H1 (cell line): ENCODE data around the gene DLST. TPM values are rescaled to one million over a fixed set of nuclear protein-coding genes. Genes with fewer than 3 reads are reported as not detected.

Experiments used
- CTCF ChIA-PET: fragments of 300-600 bp; sonication (Branson Sonifier 250); formaldehyde crosslinking; loops from one replicate; lab custom pipeline; 2021; ENCODE audit not compliant: partially characterized antibody; lab: Charles Lee
- POLR2A ChIA-PET: fragments of 300-600 bp; sonication (Branson Sonifier 250); formaldehyde crosslinking; loops from one replicate; lab custom pipeline; 2021; ENCODE audit warnings: inconsistent platforms; ENCODE audit not compliant: partially characterized antibody; lab: Charles Lee
- DNase-seq, 2 experiments: peaks; one replicate each; pipeline versions ENCODE4 v3.0.0 to v3.0.0-alpha.2; 2010 to 2022; ENCODE audit warnings: low spot score in 2 of 2, low read depth in 1 of 2, mixed read lengths in 1 of 2
- FAIRE-seq: peaks from 2 replicates; lab custom pipeline; 2011; peaks lifted over from hg19 to GRCh38; lab: Jason Lieb, UNC
- H2AFZ ChIP-seq: 2 replicates; pipeline ENCODE4 v1.8.1; 2012; ENCODE audit warnings: low read length, inconsistent platforms
- H2AK5ac ChIP-seq: 2 replicates; pipeline ENCODE4 v1.6.1; 2013; ENCODE audit warnings: low read depth, low read length
- H2BK120ac ChIP-seq: replicated peaks from 2 replicates; pipeline ENCODE3; 2013; ENCODE audit warnings: low read depth, low read length, inconsistent platforms
- H2BK12ac ChIP-seq: 2 replicates; pipeline ENCODE4 v1.6.1; 2013; ENCODE audit warnings: low read depth, low read length
- H2BK15ac ChIP-seq: 2 replicates; pipeline ENCODE4 v1.6.1; 2013; ENCODE audit warnings: low read length
- H2BK20ac ChIP-seq: 2 replicates; pipeline ENCODE4 v1.6.1; 2013; ENCODE audit warnings: low read length
- H2BK5ac ChIP-seq: 2 replicates; pipeline ENCODE4 v1.6.1; 2013; ENCODE audit warnings: low read depth, low read length
- H3K14ac ChIP-seq: 2 replicates; pipeline ENCODE4 v1.6.1; 2013; ENCODE audit warnings: inconsistent platforms; ENCODE audit not compliant: insufficient read length
- H3K18ac ChIP-seq: 2 replicates; pipeline ENCODE4 v1.6.1; 2013; ENCODE audit warnings: low read length; ENCODE audit errors: extremely low read depth
- H3K23ac ChIP-seq: 2 replicates; pipeline ENCODE4 v1.6.1; 2013; ENCODE audit warnings: inconsistent platforms; ENCODE audit not compliant: insufficient read length
- H3K23me2 ChIP-seq: 2 replicates; pipeline ENCODE4 v1.6.1; 2013; ENCODE audit warnings: low read depth, low read length
- H3K27ac ChIP-seq: 2 replicates; pipeline ENCODE4 v1.6.1; 2011; ENCODE audit warnings: low read depth, low read length, inconsistent platforms
- H3K27me3 ChIP-seq, 4 experiments: replicated peaks in 1 of 4; 1 replicate in 1 of 4; 2 replicates in 3 of 4; pipeline versions ENCODE4 v1.6.1 to v1.8.1; 2011 to 2013; ENCODE audit warnings: low read length in 3 of 4, mild to moderate bottlenecking in 3 of 4, inconsistent platforms in 2 of 4, mixed read lengths in 2 of 4, moderate library complexity in 1 of 4; ENCODE audit not compliant: control insufficient read depth in 3 of 4, insufficient read depth in 3 of 4; ENCODE audit errors: extremely low read depth in 1 of 4
- H3K36me3 ChIP-seq, 4 experiments: 2 replicates each; pipeline versions ENCODE4 v1.6.1 to v1.8.1; 2011 to 2013; ENCODE audit warnings: mild to moderate bottlenecking in 4 of 4, low read length in 3 of 4, moderate library complexity in 2 of 4, control low read depth in 1 of 4, inconsistent platforms in 1 of 4; ENCODE audit not compliant: insufficient read depth in 4 of 4, control insufficient read depth in 2 of 4
- H3K4ac ChIP-seq: replicated peaks from 2 replicates; pipeline ENCODE3; 2013; ENCODE audit warnings: low read length, low read depth, mixed read lengths, inconsistent platforms; ENCODE audit not compliant: insufficient read length
- H3K4me1 ChIP-seq, 4 experiments: replicated peaks in 1 of 4; 1 replicate in 1 of 4; 2 replicates in 3 of 4; pipeline versions ENCODE4 v1.6.1 to v1.8.1; 2011 to 2013; ENCODE audit warnings: low read length in 3 of 4, inconsistent platforms in 2 of 4, mixed read lengths in 1 of 4; ENCODE audit not compliant: insufficient read depth in 4 of 4, control insufficient read depth in 3 of 4
- H3K4me2 ChIP-seq, 2 experiments: 2 replicates each; pipeline versions ENCODE4 v1.6.1 to v1.8.1; 2011 to 2013; ENCODE audit warnings: low read depth in 2 of 2, low read length in 2 of 2, control low read depth in 1 of 2, inconsistent platforms in 1 of 2, mild to moderate bottlenecking in 1 of 2; ENCODE audit not compliant: insufficient read depth in 1 of 2
- H3K4me3 ChIP-seq, 4 experiments: fragments of 200-600, 300-600 bp in 1 of 4; sonication (generic), shearing (Covaris generic), sonication (Bioruptor Twin) in 1 of 4; 2 replicates each; pipeline versions ENCODE4 v1.5.1 to v1.8.1; 2011 to 2016; ENCODE audit warnings: low read length in 4 of 4, low read depth in 3 of 4, control low read depth in 2 of 4, inconsistent platforms in 2 of 4, mild to moderate bottlenecking in 2 of 4, mixed read lengths in 1 of 4, moderate library complexity in 1 of 4; ENCODE audit not compliant: insufficient read depth in 2 of 4; ENCODE audit errors: extremely low read depth in 1 of 4
- H3K56ac ChIP-seq: replicated peaks from 2 replicates; pipeline ENCODE3; 2013; ENCODE audit warnings: low read depth, mild to moderate bottlenecking, mixed read lengths, low read length, inconsistent platforms; ENCODE audit not compliant: insufficient read length
- H3K79me1 ChIP-seq: 2 replicates; pipeline ENCODE4 v1.6.1; 2013; ENCODE audit warnings: low read depth, low read length, control low read depth
- H3K79me2 ChIP-seq, 2 experiments: 2 replicates each; pipeline versions ENCODE4 v1.6.1 to v1.8.1; 2012 to 2013; ENCODE audit warnings: low read length in 2 of 2, mild to moderate bottlenecking in 2 of 2, inconsistent platforms in 1 of 2; ENCODE audit not compliant: insufficient read depth in 2 of 2, control insufficient read depth in 1 of 2
- H3K9ac ChIP-seq, 4 experiments: replicated peaks in 1 of 4; 1 replicate in 1 of 4; 2 replicates in 3 of 4; pipeline versions ENCODE4 v1.6.1 to v1.8.1; 2011 to 2013; ENCODE audit warnings: low read depth in 3 of 4, low read length in 3 of 4, control low read depth in 2 of 4, mild to moderate bottlenecking in 2 of 4, moderate library complexity in 2 of 4, inconsistent platforms in 1 of 4; ENCODE audit errors: extremely low read depth in 1 of 4
- H3K9me3 ChIP-seq, 2 experiments: 2 replicates each; pipeline versions ENCODE4 v1.6.1 to v1.8.1; 2012 to 2013; ENCODE audit warnings: mild to moderate bottlenecking in 2 of 2, moderate library complexity in 2 of 2, control low read depth in 1 of 2, inconsistent platforms in 1 of 2, low read depth in 1 of 2, low read length in 1 of 2, mixed read lengths in 1 of 2; ENCODE audit not compliant: insufficient read depth in 2 of 2
- H4K20me1 ChIP-seq, 2 experiments: replicated peaks in 1 of 2; 2 replicates each; pipeline versions ENCODE3 to v1.8.1; 2011 to 2013; ENCODE audit warnings: inconsistent platforms in 2 of 2, low read length in 2 of 2, mild to moderate bottlenecking in 1 of 2; ENCODE audit not compliant: insufficient read depth in 2 of 2, control insufficient read depth in 1 of 2
- H4K5ac ChIP-seq: 2 replicates; pipeline ENCODE4 v1.6.1; 2013; ENCODE audit warnings: low read length, low read depth, mixed read lengths, inconsistent platforms; ENCODE audit not compliant: insufficient read length
- H4K8ac ChIP-seq: 2 replicates; pipeline ENCODE4 v1.8.0; 2013; ENCODE audit warnings: mild to moderate bottlenecking, moderate library complexity, low read length, inconsistent platforms; ENCODE audit not compliant: insufficient read depth; ENCODE audit errors: extremely low read depth
- H4K91ac ChIP-seq: replicated peaks from 2 replicates; pipeline ENCODE3; 2013; ENCODE audit warnings: low read length, mixed read lengths, inconsistent platforms; ENCODE audit not compliant: insufficient read length
- CBX8 ChIP-seq: fragments of 300-800, 300-1000 bp; sonication (generic); IDR thresholded peaks from 2 replicates; pipeline ENCODE4 v1.7.1; 2016; ENCODE audit warnings: low read depth, low read length, borderline replicate concordance
- HDAC6 ChIP-seq: IDR thresholded peaks from one replicate; pipeline ENCODE4 v1.7.1; 2012; ENCODE audit warnings: low read depth, mild to moderate bottlenecking, inconsistent platforms, low read length, moderate library complexity
- KDM5A ChIP-seq: fragments of 200-600 bp; IDR thresholded peaks from 2 replicates; pipeline ENCODE4 v1.7.1; 2012; ENCODE audit warnings: mild to moderate bottlenecking, low read length, inconsistent platforms, mixed read lengths
- MAX ChIP-seq: IDR thresholded peaks from 2 replicates; pipeline ENCODE4 v1.6.1; 2012; ENCODE audit warnings: inconsistent platforms
- NRF1 ChIP-seq: IDR thresholded peaks from 2 replicates; pipeline ENCODE4 v1.6.1; 2011; ENCODE audit warnings: mild to moderate bottlenecking, low read depth, low read length, improper control_type of control experiment
- PHF8 ChIP-seq: fragments of 200-600 bp; sonication (generic); conservative IDR thresholded peaks from 2 replicates; pipeline ENCODE4 v1.7.1; 2012; ENCODE audit warnings: low read depth, mild to moderate bottlenecking, inconsistent platforms, low read length, moderate library complexity
- RBBP5 ChIP-seq: IDR thresholded peaks from 2 replicates; pipeline ENCODE4 v1.7.1; 2012; ENCODE audit warnings: low read depth, mild to moderate bottlenecking, inconsistent platforms, low read length, moderate library complexity, borderline replicate concordance
- SIN3A ChIP-seq, 2 experiments: IDR thresholded peaks in 1 of 2; conservative IDR thresholded peaks in 1 of 2; 2 replicates each; pipeline ENCODE4 v1.6.1; 2011 to 2012; ENCODE audit warnings: low read length in 2 of 2, improper control_type of control experiment in 1 of 2, low read depth in 1 of 2, mild to moderate bottlenecking in 1 of 2
- WGBS, 2 experiments: shearing (Covaris generic) in 1 of 2; methylation state at CpG; one replicate each; pipeline versions ENCODE4 v1.1.6 to v1.1.7; 2013 to 2015; ENCODE audit warnings: low lambda C conversion rate in 2 of 2, mixed read lengths in 2 of 2, inconsistent platforms in 1 of 2, low coverage in 1 of 2, missing lambda C conversion rate in 1 of 2; ENCODE audit not compliant: insufficient replicate concordance in 2 of 2, insufficient coverage in 1 of 2, insufficient read length in 1 of 2; ENCODE audit errors: extremely low coverage in 1 of 2, missing lambda C conversion rate in 1 of 2; 5-methylcytosine and 5-hydroxymethylcytosine counted together
- polyA plus RNA-seq, 7 experiments: library from polyadenylated mRNA; depleted of rRNA in 3 of 7; stranded (reverse) in 5 of 7; unstranded in 2 of 7; fragments of >200 nt in 5 of 7; fragments of 200-250 nt in 2 of 7; gene quantifications; 1 replicate in 5 of 7; 2 replicates in 1 of 7; 4 replicates in 1 of 7; pipeline versions ENCODE4 v1.2.1 to v1.2.3, GENCODE V29; 2011 to 2013; ENCODE audit warnings: missing spikeins in 2 of 7, mixed read lengths in 2 of 7
- total RNA-seq: library from RNA; stranded (reverse); fragmentation: NEBNext Ultra II Directional; extraction: Animal tissue kit (Norgen Biotek cat#: 25700); gene quantifications from 2 replicates; pipeline ENCODE4 v1.2.1, GENCODE V29; 2021
- TF ChIP-seq, protein P1 (sequence below): IDR thresholded peaks from 2 replicates; pipeline ENCODE4 v1.6.1; 2011; ENCODE audit warnings: low read depth, mild to moderate bottlenecking, low read length; ENCODE audit not compliant: insufficient read depth
- TF ChIP-seq, protein P2 (sequence below): IDR thresholded peaks from 2 replicates; pipeline ENCODE4 v1.6.1; 2012; ENCODE audit warnings: low read length, inconsistent platforms

Gene DLST
- total and polyA plus RNA-seq, 2 of the 8 experiments (the other 6 are each of a cell fraction or from before 2014, with no cell fraction given) = 96.5 to 117 TPM

- H3K9ac ChIP-seq = no peak overlapping the region
- H3K14ac ChIP-seq = no peak overlapping the region
- ChIA-PET POLR2A (interaction anchor here (0.8 to 2.8 kb wide), 5 partner anchors 8 to 19 kb away, joined by 3 to 15 read pairs (median 6); no protein-coding TSS in a partner anchor), CTCF (interaction anchor here (0.6 to 24.8 kb wide), 10 partner anchors 9 to 404 kb away, joined by 3 to 509 read pairs (median 6); partner anchors contain the start of genes ACYP1 and PROX2)
- no peaks in the 10 kb centered on the region for H3K27me3 ChIP-seq
- no peak overlapping the region for H2BK15ac ChIP-seq
- no peak for FAIRE-seq
- H3K56ac ChIP-seq = no peak overlapping the region
- H2AFZ ChIP-seq = no peak overlapping the region
- H3K4me2 ChIP-seq = no peak overlapping the region
- H3K23ac ChIP-seq = no peak overlapping the region
- no peak overlapping the region for H2BK12ac ChIP-seq
- H3K9me3 ChIP-seq = no peaks in the 10 kb centered on the region
- H4K5ac ChIP-seq = no peak overlapping the region
- peaks cover 5 to 6% of the 10 kb centered on the region in 2 experiments for H4K20me1 ChIP-seq
- no peak overlapping the region for H2BK20ac ChIP-seq
- peaks cover 36 to 86% (median 69%) of the 10 kb centered on the region in 4 experiments for H3K36me3 ChIP-seq
- H4K8ac ChIP-seq = no peak overlapping the region
- no peak overlapping the region for H3K27ac ChIP-seq
- H2BK120ac ChIP-seq = no peak overlapping the region
- no peak overlapping the region for H2BK5ac ChIP-seq
- H2AK5ac ChIP-seq = no peak overlapping the region
- peaks cover 0 to 17% of the 10 kb centered on the region in 2 experiments; a peak in 2 of 4 replicates for H3K79me2 ChIP-seq
- H3K18ac ChIP-seq = no peak overlapping the region
- H3K79me1 ChIP-seq = peaks cover 5% of the 10 kb centered on the region
- no peaks in the 10 kb centered on the region for H3K23me2 ChIP-seq
- 92% methylated on average over 5 of the region's 5 CpGs; no CpG with 5 or more reads in 1 of the 2 experiments for WGBS, 2 experiments
- no peak overlapping the region for H4K91ac ChIP-seq
- no peak overlapping the region for H3K4me3 ChIP-seq
- H3K4ac ChIP-seq = no peak overlapping the region
- DNase-seq = no peak
- peaks cover 0 to 4% (median 2%) of the 10 kb centered on the region in 4 experiments; a peak in 2 of 7 replicates for H3K4me1 ChIP-seq
- TF ChIP-seq, protein P1, sequence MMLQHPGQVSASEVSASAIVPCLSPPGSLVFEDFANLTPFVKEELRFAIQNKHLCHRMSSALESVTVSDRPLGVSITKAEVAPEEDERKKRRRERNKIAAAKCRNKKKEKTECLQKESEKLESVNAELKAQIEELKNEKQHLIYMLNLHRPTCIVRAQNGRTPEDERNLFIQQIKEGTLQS = no peak
- no peak for TF ChIP-seq CBX8
- TF ChIP-seq NRF1 = no peak
- TF ChIP-seq MAX = no peak
- TF ChIP-seq, protein P2, sequence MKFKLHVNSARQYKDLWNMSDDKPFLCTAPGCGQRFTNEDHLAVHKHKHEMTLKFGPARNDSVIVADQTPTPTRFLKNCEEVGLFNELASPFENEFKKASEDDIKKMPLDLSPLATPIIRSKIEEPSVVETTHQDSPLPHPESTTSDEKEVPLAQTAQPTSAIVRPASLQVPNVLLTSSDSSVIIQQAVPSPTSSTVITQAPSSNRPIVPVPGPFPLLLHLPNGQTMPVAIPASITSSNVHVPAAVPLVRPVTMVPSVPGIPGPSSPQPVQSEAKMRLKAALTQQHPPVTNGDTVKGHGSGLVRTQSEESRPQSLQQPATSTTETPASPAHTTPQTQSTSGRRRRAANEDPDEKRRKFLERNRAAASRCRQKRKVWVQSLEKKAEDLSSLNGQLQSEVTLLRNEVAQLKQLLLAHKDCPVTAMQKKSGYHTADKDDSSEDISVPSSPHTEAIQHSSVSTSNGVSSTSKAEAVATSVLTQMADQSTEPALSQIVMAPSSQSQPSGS = no peak
- no peak for TF ChIP-seq KDM5A
- TF ChIP-seq SIN3A (conservative IDR thresholded peaks at IDR 0.05 in 1 of 2, IDR thresholded peaks at IDR 0.05 in 1 of 2; ENCODE audit: low read depth in 1 of 2, low read length in 2 of 2) = no peak
- TF ChIP-seq PHF8 = no peak
- no peak for TF ChIP-seq HDAC6
- TF ChIP-seq RBBP5 = no peak
Measured at GRCh38 chr14:74892745-74893144, 11.0 kb downstream of the DLST start.
